A549 (cell line): Measurements from ENCODE around the gene KLRC4. TPM values are rescaled to one million over a fixed set of nuclear protein-coding genes. Genes with fewer than 3 reads are reported as not detected.
A peak's percentile ranks its signal among the peaks of the same experiment; 100 is the strongest.

ENCODE experiments used
- ATAC-seq, 2 experiments: fragments of 200-7000 bp in 1 of 2; fragments of >200 bp in 1 of 2; cut with Nextera tagmentation in 1 of 2; cut with Tn5 transposase in 1 of 2; 3 replicates each; pipeline versions ENCODE4 v1.8.0 to v1.9.1; 2018 to 2020; ENCODE audit warnings: mild to moderate bottlenecking in 1 of 2, moderate library complexity in 1 of 2
- CTCF ChIA-PET: fragments of 300-600 bp; sonication (Branson Sonifier 250); formaldehyde crosslinking; extraction: SDS; loops from one replicate; lab custom pipeline; 2021; ENCODE audit warnings: antibody characterized with exemption, inconsistent platforms; lab: Yijun Ruan, JAX
- POLR2A ChIA-PET: fragments of 350-600 bp; formaldehyde crosslinking; extraction: SDS; loops from one replicate; lab custom pipeline; 2021; ENCODE audit warnings: antibody characterized with exemption, inconsistent platforms; lab: Yijun Ruan, JAX
- DNase-seq, 2 experiments: peaks; one replicate each; pipeline versions ENCODE4 v3.0.0 to v3.0.0-alpha.2; 2011 to 2016; ENCODE audit warnings: low read depth in 1 of 2, low spot score in 1 of 2
- FAIRE-seq: peaks from 2 replicates; lab custom pipeline; 2011; peaks lifted over from hg19 to GRCh38; lab: Jason Lieb, UNC
- H3K27ac ChIP-seq, 2 experiments: fragments of >200 bp; sonication (Bioruptor Twin); formaldehyde crosslinking; 3 replicates each; pipeline ENCODE4 v1.5.1; 2016 to 2017
- H3K4me1 ChIP-seq: fragments of >200 bp; sonication (Bioruptor Twin); formaldehyde crosslinking; 3 replicates; pipeline ENCODE4 v1.6.1; 2016
- H3K4me2 ChIP-seq: fragments of >200 bp; sonication (Bioruptor Twin); formaldehyde crosslinking; 3 replicates; pipeline ENCODE4 v1.6.1; 2016
- H3K4me3 ChIP-seq: fragments of >200 bp; sonication (Bioruptor Twin); formaldehyde crosslinking; 3 replicates; pipeline ENCODE4 v1.5.1; 2016
- H3K9me3 ChIP-seq: fragments of >200 bp; sonication (Bioruptor Twin); formaldehyde crosslinking; 3 replicates; pipeline ENCODE4 v1.6.1; 2016
- ATOH8 ChIP-seq: fragments of 250-450 bp; sonication (Bioruptor Pico); IDR thresholded peaks from 2 replicates; pipeline ENCODE4 v1.5.0; 2020; ENCODE audit warnings: low read depth, mild to moderate bottlenecking, moderate library complexity
- BHLHE40 ChIP-seq: IDR thresholded peaks from 2 replicates; pipeline ENCODE4 v1.6.1; 2012; ENCODE audit warnings: low read depth, low read length, inconsistent platforms
- CTCF ChIP-seq: fragments of >200 bp; sonication (Bioruptor Twin); formaldehyde crosslinking; IDR thresholded peaks from 3 replicates; pipeline ENCODE4 v1.5.1; 2016
- FOSB ChIP-seq: fragments of 250-450 bp; sonication (Bioruptor Pico); IDR thresholded peaks from 2 replicates; pipeline ENCODE4 v1.5.0; 2020; ENCODE audit warnings: mild to moderate bottlenecking, moderate library complexity
- FOSL2 ChIP-seq, 2 experiments: fragments of 450-650 bp in 1 of 2; fragments of >200 bp in 1 of 2; sonication (Bioruptor Twin) in 1 of 2; formaldehyde crosslinking; IDR thresholded peaks; 2 replicates each; pipeline versions ENCODE4 v1.5.0 to v1.6.1; 2016 to 2020; ENCODE audit warnings: mild to moderate bottlenecking in 1 of 2, moderate library complexity in 1 of 2
- GATA3 ChIP-seq: IDR thresholded peaks from 2 replicates; pipeline ENCODE4 v1.6.1; 2012; ENCODE audit warnings: borderline replicate concordance
- HDAC2 ChIP-seq: fragments of 200-600 bp; sonication (generic); IDR thresholded peaks from 2 replicates; pipeline ENCODE4 v1.6.1; 2016
- HOXA7 ChIP-seq: fragments of 250-450 bp; sonication (Bioruptor Pico); IDR thresholded peaks from 2 replicates; pipeline ENCODE4 v1.5.0; 2020; ENCODE audit warnings: mild to moderate bottlenecking, moderate library complexity
- KDM5A ChIP-seq: fragments of 200-600 bp; sonication (generic); IDR thresholded peaks from 2 replicates; pipeline ENCODE4 v1.6.1; 2016; ENCODE audit warnings: antibody characterized with exemption, mild to moderate bottlenecking
- MYC ChIP-seq: IDR thresholded peaks from 2 replicates; pipeline ENCODE4 v1.6.1; 2012; ENCODE audit warnings: mild to moderate bottlenecking, inconsistent platforms, low read length, improper control_type of control experiment, borderline replicate concordance
- NFE2L2 ChIP-seq: fragments of 150-350 bp; conservative IDR thresholded peaks from 2 replicates; pipeline ENCODE4 v1.6.1; 2014; ENCODE audit warnings: low read length
- NPAS2 ChIP-seq: fragments of 250-450 bp; sonication (Bioruptor Pico); IDR thresholded peaks from 2 replicates; pipeline ENCODE4 v1.8.0; 2022; ENCODE audit warnings: mild to moderate bottlenecking, moderate library complexity, borderline replicate concordance
- PBX3 ChIP-seq: IDR thresholded peaks from 2 replicates; pipeline ENCODE4 v1.6.1; 2012
- WGBS: methylation state at CpG from one replicate; pipeline ENCODE4 v1.1.6; 2017; ENCODE audit errors: missing lambda C conversion rate; 5-methylcytosine and 5-hydroxymethylcytosine counted together
- polyA plus RNA-seq, 4 experiments: library from polyadenylated mRNA; depleted of rRNA in 3 of 4; stranded (reverse); fragments of >200 nt; fragmentation: RNase III in 1 of 4; extraction: RNeasy Plus Mini Kit Qiagen cat#74134 plus additional on column Dnase treatment in 1 of 4; gene quantifications; 2 replicates in 3 of 4; 3 replicates in 1 of 4; pipeline ENCODE4 v1.2.3, GENCODE V29; 2011 to 2017
- TF ChIP-seq, protein P1 (sequence below): IDR thresholded peaks from 2 replicates; pipeline ENCODE4 v1.6.1; 2012

KLRC4 gene
- polyA plus RNA-seq, 2 of the 4 experiments (the other 2 are of a cell fraction): not detected

- peak overlapping the region; percentile 84 for H3K4me2 ChIP-seq
- H3K4me3 ChIP-seq: peak overlapping the region; percentile 54
- FAIRE-seq: no peak
- CTCF ChIA-PET: interaction anchor here (0.8 to 3.2 kb wide), 7 partner anchors 9 to 311 kb away, joined by 3 to 25 read pairs (median 5); no protein-coding TSS in a partner anchor
- DNase-seq: peak; percentile 35 to 53
- TF ChIP-seq MYC (0 out of 2 replicates have a peak, but pooled peaks have one; percentile 5), HDAC2 (no peak)
- TF ChIP-seq, protein P1, sequence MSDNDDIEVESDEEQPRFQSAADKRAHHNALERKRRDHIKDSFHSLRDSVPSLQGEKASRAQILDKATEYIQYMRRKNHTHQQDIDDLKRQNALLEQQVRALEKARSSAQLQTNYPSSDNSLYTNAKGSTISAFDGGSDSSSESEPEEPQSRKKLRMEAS: 0 out of 2 replicates have a peak, but pooled peaks have one; percentile 6
- peak; percentile 68 to 78 for ATAC-seq
- H3K4me1 ChIP-seq: peaks cover 15% of the 10 kb centered on the region; the same call in 2 of the 3 replicates
- no peaks in the 10 kb centered on the region for H3K9me3 ChIP-seq
- POLR2A ChIA-PET: interaction anchor here (0.6 kb wide), 1 partner anchor 37 kb away, joined by 3 read pairs; no protein-coding TSS in a partner anchor
- 1% methylated on average over 15 of the region's 15 CpGs for WGBS
- H3K27ac ChIP-seq: peak overlapping the region; percentile 71 to 87
Observed at GRCh38 chr12:10364815-10365622, 44.5 kb downstream of the KLRC4 start.

GRCh38 chr12:10363914-10364814 is 45.4 kb downstream of the KLRC4 start:
- 32% methylated on average over 19 of the region's 19 CpGs for WGBS
- ChIA-PET POLR2A (no interaction called here), CTCF (interaction anchor here (1.7 to 1.8 kb wide), 2 partner anchors 211 to 312 kb away, joined by 4 to 5 read pairs; no protein-coding TSS in a partner anchor)
- Histone ChIP-seq H3K27ac (peak overlapping the region; percentile 71 to 87), H3K4me3 (peak overlapping the region; percentile 54), H3K9me3 (no peaks in the 10 kb centered on the region), H3K4me1 (peaks cover 15% of the 10 kb centered on the region; the same call in 2 of the 3 replicates), H3K4me2 (peak overlapping the region; percentile 84)
- peak in 1 of 2 experiments; percentile 28 for DNase-seq
- FAIRE-seq: no peak
- no peak for TF ChIP-seq FOSB
- TF ChIP-seq, protein P1: peak; percentile 46; the same call in 1 of the 2 replicates
- ATAC-seq: peak; percentile 82 to 83

- FAIRE-seq: no peak
- Histone ChIP-seq H3K9me3 (no peaks in the 10 kb centered on the region), H3K27ac (peak overlapping the region in 1 of 2 experiments; percentile 87; a peak in 3 of 6 replicates), H3K4me3 (no peak overlapping the region), H3K4me2 (peak overlapping the region; percentile 84), H3K4me1 (peaks cover 15% of the 10 kb centered on the region; the same call in 2 of the 3 replicates)
- POLR2A ChIA-PET: no interaction called here
- CTCF ChIA-PET: no interaction called here
- 97% methylated on average over 5 of the region's 5 CpGs for WGBS
- no peak for ATAC-seq
- TF ChIP-seq NPAS2 (CRISPR knock-in tag): no peak
- no peak for TF ChIP-seq KDM5A
- TF ChIP-seq ATOH8 (CRISPR knock-in tag): no peak
- no peak for TF ChIP-seq BHLHE40
- no peak for TF ChIP-seq NFE2L2
- TF ChIP-seq GATA3: no peak
- TF ChIP-seq PBX3: no peak
- TF ChIP-seq CTCF: no peak
- no peak for TF ChIP-seq HOXA7 (CRISPR knock-in tag)
- TF ChIP-seq FOSL2 (IDR thresholded peaks at IDR 0.05): no peak
- no peak for TF ChIP-seq FOSL2 (CRISPR knock-in tag; IDR thresholded peaks at IDR 0.05)
- no peak for DNase-seq
Observed at GRCh38 chr12:10363658-10363913, 46.0 kb downstream of the KLRC4 start.
